Stimulated activated naive CD8-positive, alpha-beta T cell treated with anti-CD3 and anti-CD28 coated beads, Interleukin-15, Interleukin-2, amounts not matched to agents 100 U/mL and 50 U/mL, for 24 hours (primary cell): ENCODE results near the gene BICRAL.
"Not testable (repeated sequence)": the region's sequence is repeated elsewhere in the genome, so short reads cannot be mapped to it uniquely, and the experiment has no call there.

Experiments
- ATAC-seq: fragments of 150-1000 bp; cut with Tn5 transposase; one replicate; pipeline ENCODE4 v1.10.0; 2021
- DNase-seq: peaks from one replicate; pipeline ENCODE4 v3.0.0; 2021

The BICRAL gene

DNA sequence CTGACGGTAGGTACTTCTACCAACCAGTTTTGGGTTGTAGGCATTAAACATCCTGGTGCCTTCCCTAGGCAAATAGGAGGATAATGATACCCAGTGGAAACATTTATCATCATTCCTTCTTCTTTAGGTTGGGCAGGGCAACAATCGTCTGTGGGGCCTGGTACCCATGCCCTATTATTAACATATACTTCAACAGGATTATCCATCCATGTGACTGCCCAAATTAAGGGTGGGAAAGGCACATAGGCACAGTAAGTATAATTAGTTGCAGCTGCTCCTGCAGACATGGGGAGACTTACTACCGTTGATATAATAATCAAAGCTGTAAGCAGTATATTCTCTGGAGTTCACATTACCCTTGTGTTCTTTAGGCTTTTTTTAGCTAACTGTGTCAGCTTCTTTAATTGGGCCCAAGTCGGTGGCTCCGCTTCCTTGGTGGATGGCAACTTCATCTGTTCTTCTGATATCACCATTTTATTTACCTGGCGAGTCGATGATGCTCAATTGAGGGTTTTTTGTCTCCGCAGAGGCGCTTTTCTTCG is 114.4 kb downstream of the BICRAL start:
- no peak for DNase-seq
- no peak for ATAC-seq

DNA sequence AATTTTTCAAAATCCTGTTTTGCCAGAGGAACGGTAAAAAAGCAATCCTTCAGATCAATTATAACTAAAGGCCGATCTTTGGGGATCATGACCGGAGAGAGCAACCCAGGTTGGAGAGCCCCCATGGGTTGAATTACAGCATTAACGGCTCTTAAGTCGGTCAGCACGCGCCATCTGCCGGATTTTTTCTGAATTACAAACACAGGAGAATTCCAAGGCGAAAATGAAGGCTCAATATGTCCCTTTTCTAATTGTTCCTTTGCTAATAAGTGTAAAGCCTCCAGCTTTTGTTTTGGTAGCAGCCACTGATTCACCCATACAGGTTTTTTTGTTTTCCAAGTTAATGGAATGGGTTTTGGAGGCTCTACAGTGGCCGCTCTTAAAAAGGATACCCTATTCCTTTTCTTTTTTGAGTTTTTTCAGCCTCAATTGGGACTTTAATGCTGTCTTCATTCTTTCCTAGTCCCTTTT is 117.1 kb downstream of the BICRAL start:
- ATAC-seq (no peak), DNase-seq (peak; percentile 81)

DNA sequence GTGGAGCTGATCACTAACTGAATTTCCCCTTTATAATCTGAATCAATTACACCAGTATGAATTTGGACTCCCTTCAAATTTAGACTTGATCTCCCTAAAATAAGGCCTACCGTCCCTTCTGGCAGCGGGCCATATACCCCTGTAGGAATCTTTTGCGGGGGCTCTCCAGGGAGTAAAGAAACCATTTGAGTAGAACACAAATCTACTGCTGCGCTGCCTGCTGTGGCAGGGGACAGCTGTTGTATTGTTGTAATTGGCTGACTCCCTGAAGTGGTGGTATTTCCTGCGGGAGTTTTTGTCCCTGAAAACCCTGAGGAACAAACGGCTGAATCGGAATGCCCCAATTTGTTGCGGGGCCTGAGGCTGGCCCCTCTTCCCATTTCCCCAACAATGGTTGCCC is 118.0 kb downstream of the BICRAL start:
- ATAC-seq (no peak), DNase-seq (no peak)

DNA sequence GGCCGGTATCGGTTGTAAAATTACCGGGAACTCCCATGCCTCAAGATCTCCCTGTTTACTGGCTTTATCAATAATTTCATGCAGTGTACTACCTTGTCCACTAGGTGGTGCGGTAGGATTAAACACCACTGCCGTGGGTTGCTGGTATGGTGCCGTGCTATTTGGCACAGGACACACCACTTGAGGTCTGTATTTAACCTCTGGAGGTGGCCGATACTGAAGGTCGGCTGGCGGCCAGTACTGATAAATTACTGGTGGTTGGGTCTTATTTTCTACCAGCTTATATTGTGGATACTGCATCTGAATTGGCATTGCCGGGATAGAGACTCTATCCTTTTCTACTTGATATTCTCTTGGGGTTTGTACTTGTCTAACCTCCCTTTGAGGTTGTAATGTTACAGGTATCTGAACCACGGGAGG is 119.7 kb downstream of the BICRAL start:
- DNase-seq, result peak; percentile 69

DNA sequence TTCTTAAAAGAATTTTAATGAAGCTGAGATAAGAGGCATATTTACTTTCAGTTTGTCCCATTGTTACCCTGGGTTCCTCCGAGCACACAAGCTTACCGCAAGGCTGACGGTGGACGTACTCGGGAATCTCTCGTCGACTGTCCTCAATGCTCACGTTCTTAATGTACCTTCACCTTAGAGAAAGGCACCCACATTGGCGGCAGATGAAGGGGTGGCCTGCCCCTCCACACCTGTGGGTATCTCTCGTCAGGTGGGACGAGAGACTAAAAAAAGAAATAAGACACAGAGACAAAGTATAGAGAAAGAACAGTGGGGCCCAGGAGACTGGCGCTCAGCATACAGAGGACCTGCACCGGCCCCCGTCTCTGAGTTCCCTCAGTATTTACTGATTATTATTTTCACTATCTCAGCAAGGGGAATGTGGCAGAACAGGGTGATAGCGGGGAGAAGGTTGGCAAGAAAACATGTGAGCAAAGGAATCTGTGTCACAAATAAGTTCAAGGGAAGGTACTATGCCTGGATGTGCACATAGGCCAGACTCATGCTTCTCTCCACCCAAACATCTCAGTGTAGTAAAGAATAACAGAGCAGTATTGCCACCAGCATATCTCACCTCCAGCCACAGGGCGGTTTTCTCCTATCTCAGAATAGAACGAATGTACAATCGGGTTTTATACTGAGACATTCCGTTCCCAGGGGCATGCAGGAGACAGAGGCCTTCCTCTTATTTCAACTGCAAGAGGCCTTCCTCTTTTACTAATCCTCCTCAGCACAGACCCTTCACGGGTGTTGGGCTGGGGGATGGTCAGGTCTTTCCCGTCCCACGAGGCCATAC is 120.8 kb downstream of the BICRAL start:
- DNase-seq, result not testable (repeated sequence)

More for the DNA sequence above, 119.7 kb downstream of the BICRAL start:
- ATAC-seq, result peak; percentile 92

DNA sequence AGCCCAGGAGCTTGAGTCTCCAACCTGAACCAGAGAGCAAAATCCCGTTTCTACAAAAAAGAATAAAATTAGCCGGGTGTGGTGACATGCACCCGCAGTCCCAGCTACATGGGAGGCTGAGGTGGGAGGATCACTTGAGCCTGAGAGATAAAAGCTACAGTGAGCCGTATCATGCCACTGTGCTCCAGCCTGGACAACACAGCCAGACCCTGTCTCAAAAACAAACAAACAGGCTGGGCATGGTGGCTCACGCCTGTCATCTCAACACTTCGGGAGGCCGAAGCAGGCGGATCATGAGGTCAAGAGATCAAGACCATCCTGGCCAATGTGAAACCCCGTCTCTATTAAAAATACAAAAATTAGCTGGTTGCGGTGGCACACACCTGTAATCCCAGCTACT is 122.6 kb downstream of the BICRAL start:
- DNase-seq (no peak), ATAC-seq (no peak)

More for the DNA sequence above, 120.8 kb downstream of the BICRAL start:
- ATAC-seq, result not testable (repeated sequence)

DNA sequence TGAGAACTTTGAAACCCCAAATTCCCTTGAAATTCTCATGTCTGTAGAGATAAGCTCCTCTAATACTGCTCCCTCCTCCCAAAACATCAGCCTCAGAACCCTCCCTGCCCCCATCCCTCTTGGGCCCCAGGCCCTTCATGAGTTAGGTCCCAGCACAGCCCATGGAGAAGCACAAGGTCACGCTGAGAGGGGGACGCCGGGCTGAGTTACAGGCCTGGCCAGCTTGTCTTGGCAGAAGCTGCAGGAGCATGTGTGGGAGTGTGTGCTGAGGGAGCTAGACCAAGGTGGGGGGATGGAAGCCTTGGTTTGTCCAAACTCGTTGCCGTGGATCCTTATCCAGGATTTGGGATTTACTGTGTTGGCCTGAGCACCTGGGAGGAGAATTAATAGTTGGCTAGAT is 125.5 kb downstream of the BICRAL start:
- ATAC-seq, result no peak

DNA sequence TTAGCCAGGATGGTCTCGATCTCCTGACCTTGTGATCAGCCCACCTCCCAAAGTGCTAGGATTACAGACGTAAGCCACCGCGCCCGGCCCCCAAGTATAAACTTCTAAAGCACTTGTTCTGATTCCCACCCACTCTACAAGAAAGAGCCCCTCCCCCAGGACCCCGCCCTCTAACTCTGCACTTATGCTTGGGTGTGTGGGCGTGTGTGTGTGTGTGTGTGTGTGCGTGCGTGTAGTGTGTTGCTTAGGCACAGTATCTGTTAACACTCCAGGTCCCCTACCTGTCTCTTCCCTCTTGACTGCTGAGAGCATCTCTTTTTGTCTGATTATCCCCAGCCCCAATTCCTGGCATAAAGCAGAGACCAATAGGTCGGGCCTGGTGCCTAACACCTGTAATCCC is 128.0 kb downstream of the BICRAL start:
- ATAC-seq, result no peak

More for the DNA sequence above, 125.5 kb downstream of the BICRAL start:
- no peak for DNase-seq

DNA sequence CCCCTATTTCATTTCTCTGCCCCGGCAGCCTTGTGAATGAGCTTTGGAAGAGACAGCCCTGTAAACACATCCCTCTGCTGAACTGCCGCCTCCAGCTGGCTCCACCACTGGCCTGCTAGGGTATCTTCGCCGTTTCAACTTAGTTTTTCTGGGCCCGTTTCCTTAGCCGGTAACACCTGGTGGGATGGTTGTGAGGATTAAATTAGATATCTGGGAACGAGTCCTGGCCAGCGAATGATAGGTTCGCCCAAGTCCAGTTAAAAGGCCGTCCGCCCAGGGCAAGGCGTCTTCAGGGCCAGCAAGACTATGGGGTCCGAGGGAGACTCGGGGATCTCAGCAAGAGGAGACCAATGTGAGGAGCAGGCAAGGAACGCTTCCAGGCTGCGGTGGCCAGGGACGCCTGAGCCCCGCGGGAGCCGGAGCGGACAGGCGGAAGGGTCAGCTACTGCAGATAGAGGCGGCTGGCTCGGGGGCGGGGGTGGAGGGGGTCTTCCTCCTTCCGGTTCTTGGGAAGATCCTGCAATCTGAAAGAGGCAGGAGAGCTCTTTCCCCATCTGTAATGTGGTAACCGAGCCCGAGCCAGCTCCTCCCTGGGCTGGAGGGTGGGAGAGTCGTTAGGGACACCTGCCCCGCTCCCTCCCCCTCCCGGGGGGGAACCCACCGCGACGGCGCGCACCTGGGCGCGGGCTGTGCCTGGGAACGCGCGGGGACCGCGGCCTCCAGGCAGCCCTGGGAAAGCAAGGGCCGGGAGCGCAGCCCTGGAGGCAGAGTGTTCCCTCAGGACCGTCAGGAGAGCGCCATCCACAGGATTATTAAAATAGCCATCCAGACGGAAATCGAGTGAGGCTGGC is 129.5 kb downstream of the BICRAL start:
- DNase-seq, result no peak
- no peak for ATAC-seq

More for the DNA sequence above, 128.0 kb downstream of the BICRAL start:
- no peak for DNase-seq

DNA sequence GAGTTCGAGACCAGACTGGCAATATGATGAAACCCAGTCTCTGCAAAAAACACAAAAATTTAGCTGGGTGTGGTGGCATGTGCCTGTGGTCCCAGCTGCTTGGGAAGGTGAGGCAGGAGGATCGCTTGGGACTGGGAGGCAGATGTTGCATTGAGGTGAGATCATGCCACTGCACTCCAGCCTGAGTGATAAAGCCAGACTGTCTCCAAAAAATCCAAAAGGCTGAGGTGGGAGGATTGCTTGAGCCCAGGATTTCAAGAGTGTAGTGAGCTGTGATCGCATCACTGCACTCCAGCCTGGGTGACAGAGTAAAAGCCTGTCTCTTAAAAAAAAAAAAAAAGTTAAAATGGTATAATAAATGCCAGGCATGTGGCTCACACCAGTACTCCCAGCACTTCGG is 132.7 kb downstream of the BICRAL start:
- DNase-seq (no peak), ATAC-seq (no peak)

DNA sequence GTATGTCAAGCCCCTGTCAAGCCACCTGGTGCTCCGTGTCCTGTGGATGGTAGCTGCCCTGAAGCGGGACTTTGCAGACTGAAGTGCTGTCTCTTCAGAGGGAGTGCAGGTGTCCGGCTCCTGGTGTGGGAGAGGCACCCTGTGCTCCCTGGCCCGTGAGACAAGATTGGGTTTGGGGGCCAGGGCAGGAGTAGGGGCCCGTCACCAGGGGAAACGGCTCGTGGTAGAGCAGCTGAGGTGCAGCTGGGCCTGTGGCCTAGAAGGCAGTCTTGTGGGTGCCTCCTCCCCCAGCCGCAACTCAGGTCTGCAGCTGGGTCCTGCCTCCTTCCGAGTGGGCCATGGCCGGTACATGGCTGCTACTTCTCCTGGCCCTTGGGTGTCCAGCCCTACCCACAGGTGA is 133.9 kb downstream of the BICRAL start, which contains the start of gene PTCRA:
Gene PTCRA (plus strand): TSS at position 322 of the 400 bp plus-strand sequence. CDS start 17 bp downstream, at position 339.
- ATAC-seq, result no peak
- DNase-seq, result no peak

DNA sequence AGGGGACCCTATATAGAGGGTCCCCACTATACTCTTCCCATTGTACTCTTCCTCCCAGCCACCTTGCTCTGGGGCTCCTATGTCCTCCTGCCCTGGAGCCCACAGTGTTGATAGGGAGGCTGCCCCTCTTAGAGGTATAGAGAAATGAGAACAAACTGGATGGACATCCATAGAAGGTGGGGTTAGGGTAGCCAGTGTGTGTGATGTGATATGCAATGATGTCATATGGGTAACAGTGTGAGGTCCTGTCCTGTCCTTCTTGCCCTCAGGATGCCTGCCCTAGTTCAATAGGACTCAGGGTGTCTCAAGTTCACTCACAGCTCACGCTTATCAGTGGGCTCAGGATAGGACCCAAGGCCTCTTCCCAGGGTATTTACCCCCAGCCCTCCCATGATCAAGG is 134.4 kb downstream of the BICRAL start:
- no peak for ATAC-seq
- no peak for DNase-seq
